Thymus (tissue), 11 donors: ENCODE results near the gene CCNK. TPM values are rescaled to one million over a fixed set of nuclear protein-coding genes. Genes with fewer than 3 reads are reported as not detected.

Experiments
- DNase-seq, 9 donors: peaks; one replicate each; pipeline ENCODE4 v3.0.0-alpha.2; 2013; ENCODE audit warnings: low spot score in 9 of 9, low read depth in 6 of 9, missing footprints in 1 of 9
- H3K27ac ChIP-seq, 2 donors: one replicate each; pipeline ENCODE4 v1.5.1; 2013; ENCODE audit warnings: control low read depth in 1 of 2, low read depth in 1 of 2, low read length in 1 of 2, mild to moderate bottlenecking in 1 of 2, moderate library complexity in 1 of 2
- H3K27me3 ChIP-seq, 2 donors: one replicate each; pipeline ENCODE4 v1.5.1; 2013; ENCODE audit warnings: low read length in 1 of 2; ENCODE audit not compliant: control insufficient read depth in 2 of 2, insufficient read depth in 1 of 2
- H3K36me3 ChIP-seq, 2 donors: one replicate each; pipeline ENCODE4 v1.5.1; 2013; ENCODE audit warnings: low read length in 1 of 2, mild to moderate bottlenecking in 1 of 2, moderate library complexity in 1 of 2; ENCODE audit not compliant: control insufficient read depth in 2 of 2, insufficient read depth in 2 of 2
- H3K4me1 ChIP-seq, 2 donors: one replicate each; pipeline ENCODE4 v1.5.1; 2013; ENCODE audit warnings: low read length in 2 of 2; ENCODE audit not compliant: control insufficient read depth in 2 of 2, insufficient read depth in 2 of 2
- H3K4me3 ChIP-seq, 2 donors: one replicate each; pipeline ENCODE4 v1.5.1; 2013; ENCODE audit warnings: low read length in 2 of 2, control low read depth in 1 of 2, mild to moderate bottlenecking in 1 of 2
- H3K9me3 ChIP-seq, 2 donors: one replicate each; pipeline ENCODE4 v1.5.1; 2013; ENCODE audit warnings: low read length in 1 of 2, mild to moderate bottlenecking in 1 of 2; ENCODE audit not compliant: control insufficient read depth in 2 of 2, insufficient read depth in 1 of 2
- WGBS: extraction: QIAGEN DNeasy Blood & Tissue Kit; methylation state at CpG from one replicate; pipeline ENCODE4 v1.1.7; 2013; 5-methylcytosine and 5-hydroxymethylcytosine counted together
- polyA plus RNA-seq: library from polyadenylated mRNA; stranded (reverse); fragments of 200-250 nt; gene quantifications from one replicate; pipeline ENCODE4 v1.2.3, GENCODE V29; 2013
- total RNA-seq: library from RNA; stranded (reverse); fragments of 120-200 nt; gene quantifications from one replicate; pipeline ENCODE4 v1.2.4, GENCODE V29; 2013
- donor health status: healthy.

Gene CCNK
- total and polyA plus RNA-seq, 2 donors, result 12.4 to 26.9 TPM

GRCh38 chr14:99514552-99515300, 33.5 kb downstream of the CCNK start:
- Histone ChIP-seq H3K36me3 (peaks cover 18 to 46% of the 10 kb centered on the region in 2 donors), H3K27me3 (no peaks in the 10 kb centered on the region), H3K4me3 (no peak overlapping the region), H3K9me3 (no peaks in the 10 kb centered on the region), H3K27ac (no peak overlapping the region), H3K4me1 (no peaks in the 10 kb centered on the region)
- 97% methylated on average over 20 of the region's 20 CpGs for WGBS
- no peak for DNase-seq

- DNase-seq, result no peak
- 92% methylated on average over 27 of the region's 27 CpGs for WGBS
- Histone ChIP-seq H3K27ac (no peak overlapping the region), H3K27me3 (no peaks in the 10 kb centered on the region), H3K36me3 (peaks cover 15 to 38% of the 10 kb centered on the region in 2 donors), H3K4me1 (no peaks in the 10 kb centered on the region), H3K9me3 (no peaks in the 10 kb centered on the region), H3K4me3 (no peak overlapping the region)
These were observed 34.3 kb downstream of the CCNK start for GRCh38 chr14:99515301-99516155.

GRCh38 chr14:99516156-99516870, 35.1 kb downstream of the CCNK start:
- H3K4me3 ChIP-seq, result no peak overlapping the region
- no peaks in the 10 kb centered on the region for H3K27me3 ChIP-seq
- DNase-seq, result no peak
- H3K36me3 ChIP-seq, result peaks cover 8 to 33% of the 10 kb centered on the region in 2 donors
- H3K27ac ChIP-seq, result no peak overlapping the region
- no peaks in the 10 kb centered on the region for H3K4me1 ChIP-seq
- 91% methylated on average over 24 of the region's 24 CpGs for WGBS
- no peaks in the 10 kb centered on the region for H3K9me3 ChIP-seq

GRCh38 chr14:99516871-99517642, 35.8 kb downstream of the CCNK start:
- no peak for DNase-seq
- no peak overlapping the region for H3K27ac ChIP-seq
- peaks cover 4 to 26% of the 10 kb centered on the region in 2 donors for H3K36me3 ChIP-seq

GRCh38 chr14:99517643-99518381, 36.6 kb downstream of the CCNK start:
- no peaks in the 10 kb centered on the region for H3K27me3 ChIP-seq
- H3K4me1 ChIP-seq, result no peaks in the 10 kb centered on the region
- 72% methylated on average over 16 of the region's 16 CpGs for WGBS
- H3K9me3 ChIP-seq, result no peaks in the 10 kb centered on the region
- H3K36me3 ChIP-seq, result peaks cover 4 to 19% of the 10 kb centered on the region in 2 donors
- no peak overlapping the region for H3K27ac ChIP-seq
- H3K4me3 ChIP-seq, result no peak overlapping the region
- DNase-seq, result no peak

More at GRCh38 chr14:99516871-99517642, 35.8 kb downstream of the CCNK start:
- Histone ChIP-seq H3K27me3 (no peaks in the 10 kb centered on the region), H3K4me1 (no peaks in the 10 kb centered on the region), H3K9me3 (no peaks in the 10 kb centered on the region), H3K4me3 (no peak overlapping the region)
- WGBS, result 94% methylated on average over 14 of the region's 14 CpGs

GRCh38 chr14:99518441-99519346, 37.5 kb downstream of the CCNK start:
- Histone ChIP-seq H3K27me3 (no peaks in the 10 kb centered on the region), H3K4me3 (no peak overlapping the region), H3K36me3 (peaks cover 4 to 10% of the 10 kb centered on the region in 2 donors), H3K4me1 (no peaks in the 10 kb centered on the region), H3K9me3 (no peaks in the 10 kb centered on the region), H3K27ac (no peak overlapping the region)
- WGBS, result 47% methylated on average over 21 of the region's 21 CpGs
- DNase-seq, result peak; percentile 21 to 81 (median 50)

- Histone ChIP-seq H3K27me3 (no peaks in the 10 kb centered on the region), H3K36me3 (peaks cover 0 to 5% of the 10 kb centered on the region in 2 donors), H3K27ac (no peak overlapping the region), H3K9me3 (no peaks in the 10 kb centered on the region), H3K4me3 (no peak overlapping the region), H3K4me1 (no peaks in the 10 kb centered on the region)
- DNase-seq, result no peak
- 97% methylated on average over 8 of the region's 8 CpGs for WGBS
These were observed 38.2 kb downstream of the CCNK start for GRCh38 chr14:99519347-99519881.
